ENCODE results near the gene QRFP.

The QRFP gene

GRCh38 chr9:130938184-130938651 lies 41.6 kb upstream of the QRFP start:
- Mint-ChIP-seq H3K36me3 (ENCODE audit: insufficient read depth) (peaks cover 3% of the 10 kb centered on the region), H3K9me3 (no peaks in the 10 kb centered on the region), H3K27ac (ENCODE audit: low read depth) (no peak overlapping the region), H3K4me1 (peaks cover 9% of the 10 kb centered on the region), H3K4me3 (peak overlapping the region; percentile 32), H3K27me3 (peaks cover 76% of the 10 kb centered on the region)
- ATAC-seq (replicated peaks; ENCODE audit: extremely low read depth, poor library complexity, severe bottlenecking): no peak
- DNase-seq (ENCODE audit: low spot score in 2 of 2): no peak

- no peaks in the 10 kb centered on the region for H3K9me3 Mint-ChIP-seq
- H3K4me3 Mint-ChIP-seq: peak overlapping the region; percentile 32
- H3K4me1 Mint-ChIP-seq: peaks cover 9% of the 10 kb centered on the region
- H3K27me3 Mint-ChIP-seq: peaks cover 84% of the 10 kb centered on the region
- ATAC-seq (replicated peaks; ENCODE audit: extremely low read depth, poor library complexity, severe bottlenecking) (no peak), DNase-seq (ENCODE audit: low spot score in 2 of 2) (no peak)
- no peak overlapping the region for H3K27ac Mint-ChIP-seq (ENCODE audit: low read depth)
- H3K36me3 Mint-ChIP-seq (ENCODE audit: insufficient read depth): peaks cover 3% of the 10 kb centered on the region
Measured at GRCh38 chr9:130937146-130938076, 40.8 kb upstream of the QRFP start.

DNA sequence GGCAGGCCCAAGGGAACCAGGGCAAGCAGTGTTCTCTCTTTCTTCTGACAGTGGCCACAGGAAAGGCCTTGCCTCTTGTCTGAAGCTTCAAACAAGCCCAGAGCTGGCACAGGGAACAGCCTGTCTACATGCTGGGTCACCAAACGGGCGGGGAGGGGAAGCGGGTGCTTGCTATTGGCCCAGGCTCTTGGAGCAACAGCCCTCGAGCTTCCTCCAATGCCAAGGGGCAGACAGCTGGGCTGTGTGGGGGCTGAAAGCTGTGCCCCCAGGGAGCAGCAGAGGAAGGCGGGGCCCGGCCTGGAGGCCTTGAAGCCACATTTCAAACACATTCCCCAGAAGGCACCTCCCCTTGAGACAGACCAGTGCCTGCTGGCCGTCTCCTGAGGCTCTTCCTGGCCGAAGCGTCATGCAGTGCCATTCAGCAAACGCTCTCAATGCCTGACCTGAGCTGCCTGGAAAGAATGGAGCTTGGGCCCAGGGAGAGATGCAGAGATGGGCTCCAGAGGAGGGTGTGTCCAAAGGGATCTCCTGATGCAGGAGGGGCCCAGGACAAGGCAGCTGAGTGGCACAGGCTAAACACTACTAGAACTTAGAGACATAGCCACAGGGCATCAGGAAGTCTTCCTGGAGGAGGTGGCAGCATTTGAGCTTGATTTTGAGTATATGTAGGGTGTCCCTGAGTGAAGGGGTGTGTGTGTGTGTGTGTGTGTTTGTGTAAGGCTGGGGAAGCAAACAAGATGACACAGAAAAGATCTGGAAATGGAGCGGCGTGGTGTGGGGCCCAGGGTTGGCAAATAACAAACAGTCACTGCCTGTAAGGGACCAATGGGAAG lies 39.9 kb upstream of the QRFP start:
- H3K27me3 Mint-ChIP-seq: peaks cover 84% of the 10 kb centered on the region
- H3K4me3 Mint-ChIP-seq: no peak overlapping the region
- peaks cover 3% of the 10 kb centered on the region for H3K36me3 Mint-ChIP-seq (ENCODE audit: insufficient read depth)
- ATAC-seq (replicated peaks; ENCODE audit: extremely low read depth, poor library complexity, severe bottlenecking): no peak
- H3K9me3 Mint-ChIP-seq: no peaks in the 10 kb centered on the region
- no peak overlapping the region for H3K27ac Mint-ChIP-seq (ENCODE audit: low read depth)
- DNase-seq (ENCODE audit: low spot score in 2 of 2): no peak
- H3K4me1 Mint-ChIP-seq: peaks cover 9% of the 10 kb centered on the region

DNA sequence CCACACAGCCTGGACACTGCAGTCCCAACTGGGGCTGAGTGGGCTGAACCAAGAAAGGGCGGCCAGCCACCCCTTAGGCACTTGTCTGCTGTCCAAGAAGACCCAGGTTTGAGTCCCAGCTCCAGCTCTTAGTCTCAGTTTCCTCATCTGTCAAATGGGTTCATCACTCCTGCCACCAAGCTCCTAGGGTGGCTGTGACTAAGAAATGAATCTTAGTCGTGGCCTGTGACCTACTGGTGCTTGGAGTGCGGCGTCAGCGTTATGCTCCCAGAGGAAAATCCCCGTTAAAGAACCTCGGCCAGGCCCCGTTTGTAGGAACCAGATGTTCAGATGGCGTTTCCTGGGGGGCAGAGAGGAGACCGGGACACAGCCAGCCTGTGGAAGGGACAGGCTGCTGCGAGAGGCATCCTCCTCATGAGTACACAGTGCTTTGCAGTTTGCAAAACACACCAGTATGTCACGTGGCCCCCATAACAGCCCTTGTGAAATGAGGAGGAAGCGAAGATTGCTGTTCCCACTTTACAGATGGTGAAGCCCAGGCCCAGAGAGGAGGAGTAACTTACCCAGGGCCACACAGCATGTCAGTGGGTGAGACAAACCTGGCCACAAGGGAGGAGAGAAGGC lies 39.1 kb upstream of the QRFP start:
- DNase-seq (ENCODE audit: low spot score in 2 of 2) (no peak), ATAC-seq (replicated peaks; ENCODE audit: extremely low read depth, poor library complexity, severe bottlenecking) (no peak)
- Mint-ChIP-seq H3K27ac (ENCODE audit: low read depth) (no peak overlapping the region), H3K27me3 (peaks cover 84% of the 10 kb centered on the region), H3K4me3 (no peak overlapping the region), H3K36me3 (ENCODE audit: insufficient read depth) (peaks cover 3% of the 10 kb centered on the region), H3K4me1 (peaks cover 4% of the 10 kb centered on the region), H3K9me3 (no peaks in the 10 kb centered on the region)

DNA sequence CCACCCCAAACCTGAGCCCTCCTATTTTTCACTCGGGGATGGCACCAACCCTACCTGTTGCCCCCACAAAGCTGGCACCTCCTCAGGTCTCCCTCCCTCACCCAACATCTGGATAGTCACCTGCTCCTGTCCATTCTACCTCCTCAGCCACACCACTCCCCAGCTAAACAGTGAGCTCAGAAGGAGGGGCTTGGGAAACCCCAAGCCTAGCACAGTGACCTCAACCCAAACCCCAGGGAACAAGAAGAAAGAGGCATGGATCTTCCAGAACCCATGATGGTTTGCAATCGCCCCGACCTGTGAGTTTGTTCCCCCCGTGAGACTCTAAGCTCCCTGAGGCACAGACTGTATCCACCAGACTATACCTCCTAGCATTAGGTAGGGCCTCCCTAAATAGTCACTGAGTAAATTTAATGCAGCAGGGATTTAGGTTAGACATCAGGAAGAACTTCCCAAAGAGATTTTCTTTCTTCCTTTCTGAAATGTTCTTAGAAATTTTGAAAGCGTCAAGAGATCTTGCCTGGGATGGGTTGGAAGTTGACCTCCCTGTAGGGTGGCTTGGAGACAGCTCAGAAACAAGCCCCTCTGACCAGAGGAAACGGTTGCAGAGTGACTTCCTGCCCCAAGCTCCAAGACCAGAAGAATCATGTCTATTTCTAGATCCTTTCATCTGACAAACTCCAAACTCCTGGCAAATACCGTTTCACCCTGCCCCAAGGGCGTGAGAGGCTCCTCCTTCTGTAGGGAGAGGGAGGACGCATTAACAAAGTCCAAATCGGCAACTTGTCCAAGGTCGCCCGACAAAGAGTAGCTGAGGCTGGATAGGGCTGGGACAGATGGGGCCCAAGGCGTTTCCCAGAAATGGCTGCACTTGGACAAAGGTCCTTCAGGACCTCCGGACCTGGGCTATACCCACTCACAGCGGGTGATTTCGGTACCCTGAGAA lies 38.4 kb upstream of the QRFP start:
- no peak for DNase-seq (ENCODE audit: low spot score in 2 of 2)
- Mint-ChIP-seq H3K36me3 (ENCODE audit: insufficient read depth) (peaks cover 1% of the 10 kb centered on the region), H3K9me3 (no peaks in the 10 kb centered on the region), H3K4me1 (no peaks in the 10 kb centered on the region), H3K27me3 (peaks cover 86% of the 10 kb centered on the region), H3K4me3 (no peak overlapping the region), H3K27ac (ENCODE audit: low read depth) (no peak overlapping the region)
- no peak for ATAC-seq (replicated peaks; ENCODE audit: extremely low read depth, poor library complexity, severe bottlenecking)

- peaks cover 1% of the 10 kb centered on the region for H3K36me3 Mint-ChIP-seq (ENCODE audit: insufficient read depth)
- H3K4me1 Mint-ChIP-seq: no peaks in the 10 kb centered on the region
- no peaks in the 10 kb centered on the region for H3K9me3 Mint-ChIP-seq
- ATAC-seq (replicated peaks; ENCODE audit: extremely low read depth, poor library complexity, severe bottlenecking): no peak
- H3K27me3 Mint-ChIP-seq: peaks cover 90% of the 10 kb centered on the region
- H3K4me3 Mint-ChIP-seq: no peak overlapping the region
- DNase-seq (ENCODE audit: low spot score in 2 of 2): no peak
- no peak overlapping the region for H3K27ac Mint-ChIP-seq (ENCODE audit: low read depth)
Measured at GRCh38 chr9:130934246-130934645, 37.6 kb upstream of the QRFP start.

DNA sequence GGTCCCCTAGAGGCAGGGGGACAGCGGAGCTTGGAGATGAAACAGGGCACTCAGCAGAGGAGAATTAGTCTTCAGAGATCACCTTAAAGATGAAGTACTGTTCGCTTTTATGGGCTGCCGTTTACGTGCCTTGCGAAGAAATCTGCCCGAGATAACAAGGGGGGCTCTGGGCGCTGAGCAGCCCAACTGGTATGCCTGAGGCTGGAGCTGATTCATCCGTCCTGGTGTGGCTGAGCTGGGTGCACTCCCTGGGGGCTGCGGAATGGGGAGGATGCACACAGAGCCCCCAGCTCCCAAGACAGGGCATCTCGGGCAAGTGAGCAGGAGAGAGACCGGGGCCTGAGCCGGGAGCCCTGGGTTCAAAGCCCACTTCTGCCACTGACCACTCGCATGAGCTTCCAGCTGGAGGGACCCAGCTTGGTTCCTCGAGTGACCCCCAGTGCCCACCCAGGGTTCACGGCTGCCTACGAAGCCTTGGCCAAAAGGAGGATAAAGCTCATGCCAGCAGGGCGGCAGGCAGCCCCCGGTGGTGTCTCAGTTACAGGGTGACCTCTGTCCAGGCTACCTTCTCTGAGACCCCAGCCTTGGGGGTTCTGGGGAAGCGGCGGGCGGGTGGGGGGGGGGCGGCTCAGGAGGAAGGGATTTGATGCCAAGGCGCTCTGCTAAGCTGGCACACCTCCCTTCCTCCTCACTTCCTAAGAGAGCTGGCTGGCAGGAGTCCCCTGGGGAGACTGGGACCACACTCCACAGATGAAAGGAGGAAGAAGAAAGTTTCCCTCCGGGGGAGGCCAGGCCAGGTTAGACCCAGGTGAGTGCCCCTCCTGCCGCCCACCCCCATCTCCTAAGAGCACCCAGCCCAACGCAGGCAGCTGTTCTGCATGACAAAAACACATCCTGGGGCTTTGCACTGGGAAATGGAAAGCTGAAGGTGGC lies 36.8 kb upstream of the QRFP start:
- Mint-ChIP-seq H3K4me3 (no peak overlapping the region), H3K27ac (ENCODE audit: low read depth) (no peak overlapping the region), H3K4me1 (no peaks in the 10 kb centered on the region), H3K9me3 (no peaks in the 10 kb centered on the region), H3K27me3 (peaks cover 83% of the 10 kb centered on the region), H3K36me3 (ENCODE audit: insufficient read depth) (peaks cover 1% of the 10 kb centered on the region)
- DNase-seq (ENCODE audit: low spot score in 2 of 2) (no peak), ATAC-seq (replicated peaks; ENCODE audit: extremely low read depth, poor library complexity, severe bottlenecking) (no peak)

- Mint-ChIP-seq H3K4me1 (no peaks in the 10 kb centered on the region), H3K27ac (ENCODE audit: low read depth) (no peak overlapping the region), H3K9me3 (no peaks in the 10 kb centered on the region), H3K36me3 (ENCODE audit: insufficient read depth) (peaks cover 1% of the 10 kb centered on the region), H3K4me3 (no peak overlapping the region), H3K27me3 (peaks cover 83% of the 10 kb centered on the region)
- no peak for DNase-seq (ENCODE audit: low spot score in 2 of 2)
- ATAC-seq (replicated peaks; ENCODE audit: extremely low read depth, poor library complexity, severe bottlenecking): no peak
Measured at GRCh38 chr9:130932255-130933079, 35.9 kb upstream of the QRFP start.

DNA sequence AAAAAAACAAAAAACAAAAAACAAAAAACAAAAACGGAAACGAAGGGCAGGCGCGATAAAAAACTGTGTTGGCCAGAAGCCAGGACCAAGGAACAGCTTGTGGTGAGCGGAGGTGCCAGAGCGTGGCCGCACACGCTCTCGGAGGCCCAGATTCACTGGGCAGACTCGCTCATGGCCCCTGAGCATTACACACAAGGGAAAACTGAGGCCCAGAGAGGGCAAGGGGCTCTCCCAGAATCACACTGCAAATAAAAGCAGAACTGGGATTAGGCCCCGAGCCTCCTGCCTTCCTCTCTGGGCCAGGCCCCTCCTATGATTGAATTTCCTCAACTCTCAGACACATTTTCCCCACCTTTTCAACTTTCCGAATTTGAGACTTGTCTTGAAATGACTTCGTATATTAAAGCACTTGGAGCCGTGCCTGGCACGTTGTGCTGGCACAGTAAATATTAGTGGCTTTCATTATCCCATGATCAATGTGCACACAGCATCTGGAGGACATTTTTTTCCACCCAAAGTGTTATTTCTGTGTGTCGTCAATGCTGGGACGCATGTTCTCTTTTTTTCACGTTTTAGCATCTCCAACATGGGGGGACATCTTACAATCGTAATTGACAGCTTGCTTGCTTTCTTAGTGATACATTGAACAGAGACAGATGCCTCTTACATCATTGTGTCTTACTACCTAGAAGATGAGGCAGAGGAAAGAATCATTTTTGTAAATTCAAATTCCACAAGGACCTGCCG lies 35.1 kb upstream of the QRFP start:
- no peak for DNase-seq (ENCODE audit: low spot score in 2 of 2)
- ATAC-seq (replicated peaks; ENCODE audit: extremely low read depth, poor library complexity, severe bottlenecking): no peak
- peaks cover 1% of the 10 kb centered on the region for H3K36me3 Mint-ChIP-seq (ENCODE audit: insufficient read depth)
- no peaks in the 10 kb centered on the region for H3K4me1 Mint-ChIP-seq
- peaks cover 75% of the 10 kb centered on the region for H3K27me3 Mint-ChIP-seq
- H3K4me3 Mint-ChIP-seq: no peak overlapping the region
- H3K27ac Mint-ChIP-seq (ENCODE audit: low read depth): no peak overlapping the region
- H3K9me3 Mint-ChIP-seq: no peaks in the 10 kb centered on the region

DNA sequence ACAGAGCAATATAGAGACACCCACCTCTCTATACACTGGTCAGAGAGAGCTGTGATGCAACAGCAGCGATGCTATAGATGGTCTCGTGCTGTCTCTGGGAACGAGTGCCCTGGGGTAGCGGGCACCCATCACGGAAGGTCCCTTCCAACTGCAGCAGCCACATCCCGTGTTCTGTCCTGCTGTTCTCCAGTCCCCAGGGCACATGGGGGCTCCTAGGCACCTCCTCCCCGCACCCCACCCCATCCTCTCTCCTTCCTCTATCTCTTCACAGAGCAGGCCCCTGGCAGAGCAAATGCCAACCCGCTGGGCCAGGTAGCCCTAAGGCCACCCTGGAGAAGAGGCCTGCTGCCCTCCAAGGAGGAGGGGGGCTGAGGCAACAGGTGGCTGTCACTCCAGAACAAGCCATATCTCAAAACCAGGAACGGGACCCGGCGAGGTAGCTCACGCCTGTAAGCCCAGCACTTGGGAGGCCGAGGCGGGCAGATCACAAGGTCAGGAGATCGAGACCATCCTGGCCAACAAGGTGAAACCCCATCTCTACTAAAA lies 34.3 kb upstream of the QRFP start:
- H3K9me3 Mint-ChIP-seq: no peaks in the 10 kb centered on the region
- no peak for ATAC-seq (replicated peaks; ENCODE audit: extremely low read depth, poor library complexity, severe bottlenecking)

More for the DNA sequence above, 34.3 kb upstream of the QRFP start:
- peaks cover 1% of the 10 kb centered on the region for H3K36me3 Mint-ChIP-seq (ENCODE audit: insufficient read depth)
- peaks cover 67% of the 10 kb centered on the region for H3K27me3 Mint-ChIP-seq
- H3K4me1 Mint-ChIP-seq: no peaks in the 10 kb centered on the region
- H3K4me3 Mint-ChIP-seq: no peak overlapping the region
- H3K27ac Mint-ChIP-seq (ENCODE audit: low read depth): no peak overlapping the region
- no peak for DNase-seq (ENCODE audit: low spot score in 2 of 2)

Measured in central memory CD8-positive, alpha-beta T cell (primary cell).